ENCODE data around the gene TMEM240.

- no peak for TF ChIP-seq POLR2A (IDR thresholded peaks at IDR 0.05)
- no peak for TF ChIP-seq CTCF (IDR thresholded peaks at IDR 0.05)
These were observed 23.3 kb upstream of the TMEM240 start for GRCh38 chr1:1563688-1564087.

Measured in adrenal gland (tissue), 5 donors.